H9 (cell line): Measurements from ENCODE around the gene GALNT9. TPM values are rescaled to one million over a fixed set of nuclear protein-coding genes. Genes with fewer than 3 reads are reported as not detected.

Experiments used
- DNase-seq: peaks from one replicate; pipeline ENCODE4 v3.0.0-alpha.2; 2017
- H2AFZ ChIP-seq: one replicate; pipeline ENCODE4 v1.6.1; 2013; ENCODE audit warnings: mild to moderate bottlenecking, low read length, control low read depth, moderate library complexity
- H2AK5ac ChIP-seq: 2 replicates; pipeline ENCODE4 v1.6.1; 2013; ENCODE audit warnings: low read length, control low read depth, mixed read lengths; ENCODE audit not compliant: insufficient read length
- H2BK120ac ChIP-seq: one replicate; pipeline ENCODE4 v1.6.1; 2013; ENCODE audit warnings: low read depth, mild to moderate bottlenecking, low read length, control low read depth, inconsistent platforms; ENCODE audit not compliant: poor library complexity, severe bottlenecking
- H2BK12ac ChIP-seq: 2 replicates; pipeline ENCODE4 v1.6.1; 2013; ENCODE audit warnings: low read length, control low read depth, mixed read lengths, low read depth; ENCODE audit not compliant: insufficient read length
- H2BK15ac ChIP-seq: 2 replicates; pipeline ENCODE4 v1.6.1; 2013; ENCODE audit warnings: low read depth, low read length, control low read depth
- H2BK20ac ChIP-seq: one replicate; pipeline ENCODE4 v1.6.1; 2013; ENCODE audit warnings: low read depth, mild to moderate bottlenecking, low read length, control low read depth, inconsistent platforms; ENCODE audit not compliant: poor library complexity, severe bottlenecking
- H2BK5ac ChIP-seq: 2 replicates; pipeline ENCODE4 v1.6.1; 2013; ENCODE audit warnings: low read length, control low read depth, mixed read lengths; ENCODE audit not compliant: insufficient read length
- H3K14ac ChIP-seq: 2 replicates; pipeline ENCODE4 v1.6.1; 2013; ENCODE audit warnings: low read length, control low read depth; ENCODE audit not compliant: insufficient read depth
- H3K18ac ChIP-seq: 2 replicates; pipeline ENCODE4 v1.6.1; 2013; ENCODE audit warnings: low read depth, mild to moderate bottlenecking, mixed read lengths, low read length, control low read depth; ENCODE audit not compliant: insufficient read length
- H3K23ac ChIP-seq: 2 replicates; pipeline ENCODE4 v1.6.1; 2013; ENCODE audit warnings: low read length, control low read depth, mixed read lengths, low read depth; ENCODE audit not compliant: insufficient read length
- H3K23me2 ChIP-seq: 2 replicates; pipeline ENCODE4 v1.6.1; 2013; ENCODE audit warnings: low read depth, mild to moderate bottlenecking, mixed read lengths, low read length, control low read depth; ENCODE audit not compliant: insufficient read length, poor library complexity, severe bottlenecking
- H3K27ac ChIP-seq: 2 replicates; pipeline ENCODE4 v1.5.1; 2013; ENCODE audit warnings: low read length, control low read depth, mixed read lengths, low read depth; ENCODE audit not compliant: insufficient read length
- H3K27me3 ChIP-seq: 2 replicates; pipeline ENCODE4 v1.6.1; 2013; ENCODE audit warnings: low read length, control low read depth, inconsistent platforms; ENCODE audit not compliant: insufficient read depth
- H3K4ac ChIP-seq: 2 replicates; pipeline ENCODE4 v1.6.1; 2013; ENCODE audit warnings: low read depth, mild to moderate bottlenecking, control low read depth, inconsistent platforms, low read length, moderate library complexity
- H3K4me1 ChIP-seq: 2 replicates; pipeline ENCODE4 v1.6.1; 2013; ENCODE audit warnings: low read length, control low read depth, inconsistent platforms; ENCODE audit not compliant: insufficient read depth
- H3K4me2 ChIP-seq: 2 replicates; pipeline ENCODE4 v1.6.1; 2013; ENCODE audit warnings: low read length, control low read depth, mixed read lengths; ENCODE audit not compliant: insufficient read length, insufficient read depth
- H3K56ac ChIP-seq: 2 replicates; pipeline ENCODE4 v1.6.1; 2013; ENCODE audit warnings: low read depth, mild to moderate bottlenecking, mixed read lengths, low read length, control low read depth; ENCODE audit not compliant: insufficient read length
- H3K79me1 ChIP-seq: 2 replicates; pipeline ENCODE4 v1.6.1; 2013; ENCODE audit warnings: low read depth, mild to moderate bottlenecking, moderate library complexity, low read length, control low read depth, inconsistent platforms; ENCODE audit not compliant: insufficient read depth, poor library complexity, severe bottlenecking
- H3K79me2 ChIP-seq: 2 replicates; pipeline ENCODE4 v1.6.1; 2013; ENCODE audit warnings: low read length, control low read depth, inconsistent platforms; ENCODE audit not compliant: insufficient read depth
- H3K9ac ChIP-seq: 2 replicates; pipeline ENCODE4 v1.6.1; 2013; ENCODE audit warnings: low read length, control low read depth, mixed read lengths; ENCODE audit not compliant: insufficient read length; ENCODE audit errors: extremely low read depth
- H3K9me3 ChIP-seq: one replicate; pipeline ENCODE4 v1.6.1; 2013; ENCODE audit warnings: low read depth, low read length, inconsistent platforms; ENCODE audit not compliant: control insufficient read depth
- H3T11ph ChIP-seq: one replicate; pipeline ENCODE4 v1.6.1; 2013; ENCODE audit warnings: mild to moderate bottlenecking, low read length, control low read depth, inconsistent platforms
- H4K20me1 ChIP-seq: one replicate; pipeline ENCODE4 v1.6.1; 2013; ENCODE audit not compliant: control insufficient read depth, insufficient read length, insufficient read depth
- H4K5ac ChIP-seq: 2 replicates; pipeline ENCODE4 v1.6.1; 2013; ENCODE audit warnings: low read depth, mild to moderate bottlenecking, mixed read lengths, low read length, control low read depth; ENCODE audit not compliant: insufficient read length
- H4K8ac ChIP-seq: replicated peaks from 2 replicates; pipeline ENCODE4 v1.6.1; 2013; ENCODE audit warnings: low read length, control low read depth, mixed read lengths, low read depth; ENCODE audit not compliant: insufficient read length
- H4K91ac ChIP-seq: 2 replicates; pipeline ENCODE4 v1.6.1; 2013; ENCODE audit warnings: low read depth, mild to moderate bottlenecking, moderate library complexity, mixed read lengths, low read length, control low read depth; ENCODE audit not compliant: insufficient read length
- H3K27ac Mint-ChIP-seq, 3 experiments: 2 replicates in 2 of 3; 3 replicates in 1 of 3; pipeline ENCODE4 v1.8.0; 2020 to 2021; ENCODE audit warnings: mixed read lengths in 3 of 3, mild to moderate bottlenecking in 1 of 3, moderate library complexity in 1 of 3
- H3K27me3 Mint-ChIP-seq: 2 replicates; pipeline ENCODE4 v1.8.0; 2021; ENCODE audit warnings: low read depth, mild to moderate bottlenecking, moderate library complexity, mixed read lengths
- H3K36me3 Mint-ChIP-seq, 3 experiments: 2 replicates in 2 of 3; 3 replicates in 1 of 3; pipeline ENCODE4 v1.8.0; 2020 to 2021; ENCODE audit warnings: low read depth in 3 of 3, mixed read lengths in 3 of 3; ENCODE audit not compliant: insufficient read depth in 1 of 3
- H3K4me1 Mint-ChIP-seq, 2 experiments: 2 replicates each; pipeline ENCODE4 v1.8.0; 2020; ENCODE audit warnings: mixed read lengths in 2 of 2
- H3K4me3 Mint-ChIP-seq, 2 experiments: 2 replicates in 1 of 2; 3 replicates in 1 of 2; pipeline ENCODE4 v1.8.0; 2020 to 2021; ENCODE audit warnings: mild to moderate bottlenecking in 2 of 2, mixed read lengths in 2 of 2, moderate library complexity in 1 of 2
- H3K9me3 Mint-ChIP-seq, 2 experiments: 2 replicates in 1 of 2; 3 replicates in 1 of 2; pipeline ENCODE4 v1.8.0; 2020; ENCODE audit warnings: mild to moderate bottlenecking in 2 of 2, mixed read lengths in 2 of 2, moderate library complexity in 1 of 2
- whole genome bisulfite sequencing: extraction: QIAGEN DNeasy Blood & Tissue Kit; methylation state at CpG from one replicate; pipeline ENCODE4 v1.1.7; 2013; ENCODE audit warnings: missing lambda C conversion rate, low lambda C conversion rate, mixed read lengths; ENCODE audit not compliant: insufficient read length; ENCODE audit errors: extremely low coverage; 5-methylcytosine and 5-hydroxymethylcytosine counted together
- total RNA-seq: library from RNA; stranded (reverse); gene quantifications from 2 replicates; pipeline ENCODE4 v1.2.1, GENCODE V29; 2021
- TF ChIP-seq, protein P1 (sequence below): fragments of 200-600 bp; sonication (generic); conservative IDR thresholded peaks from 3 replicates; pipeline ENCODE4 v1.8.0; 2021; ENCODE audit warnings: antibody characterized with exemption, mild to moderate bottlenecking

GALNT9 gene
- total RNA-seq, 1 experiment from 2014 or later = 0.35 TPM

DNA sequence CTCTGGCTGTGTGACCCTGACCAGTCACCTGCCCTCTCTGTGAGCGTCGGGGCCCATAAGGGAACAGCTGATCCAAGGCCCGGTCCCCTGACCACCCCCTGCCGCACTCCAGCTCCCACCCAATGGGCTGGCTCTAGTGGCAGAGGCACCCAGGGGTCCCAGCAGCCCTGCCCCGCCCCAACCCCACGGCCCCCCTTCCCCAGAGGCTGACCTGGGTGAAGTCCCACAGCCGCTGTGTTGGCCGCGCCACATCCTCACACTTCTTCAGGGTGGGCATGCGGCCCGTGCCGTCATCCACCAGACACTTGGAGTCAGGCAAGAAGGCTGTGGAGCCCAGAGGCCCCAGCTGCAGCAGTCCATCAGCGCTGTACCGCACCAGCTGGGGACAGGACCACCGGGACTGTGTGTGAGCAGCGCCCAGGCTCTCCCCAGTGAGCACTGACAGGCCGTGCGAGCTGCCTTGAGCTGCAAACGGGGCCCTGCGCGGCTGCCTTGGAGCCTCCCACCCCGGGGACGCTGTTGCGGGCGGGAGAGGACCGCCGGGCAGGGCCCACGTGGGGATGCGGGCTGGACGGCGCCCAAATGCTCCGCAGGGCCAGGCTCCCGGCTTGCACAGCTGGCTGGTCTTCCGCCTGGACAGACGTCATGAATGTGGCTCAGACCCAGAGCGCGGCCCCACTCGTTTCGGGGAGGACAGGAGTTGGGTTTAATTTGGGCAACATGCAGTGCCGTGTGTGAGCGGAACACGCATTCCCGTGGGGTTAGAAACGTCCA, 131.6 kb downstream of the GALNT9 start:
- H3K56ac ChIP-seq = no peak overlapping the region
- Mint-ChIP-seq H3K36me3 (peaks cover 4 to 12% (median 9%) of the 10 kb centered on the region in 3 experiments; a peak in 5 of 7 replicates), H3K4me3 (no peak overlapping the region), H3K27me3 (peaks cover 80% of the 10 kb centered on the region), H3K27ac (no peak overlapping the region), H3K4me1 (no peaks in the 10 kb centered on the region), H3K9me3 (peaks cover 14 to 16% of the 10 kb centered on the region in 2 experiments)
- no peak overlapping the region for H3K4ac ChIP-seq
- no peak overlapping the region for H2AK5ac ChIP-seq
- H2BK12ac ChIP-seq = no peak overlapping the region
- no peak overlapping the region for H2BK5ac ChIP-seq
- H3K27ac ChIP-seq = no peak overlapping the region
- H2BK20ac ChIP-seq = no peak overlapping the region
- no peak overlapping the region for H3T11ph ChIP-seq
- H3K9me3 ChIP-seq = peaks cover 8% of the 10 kb centered on the region
- H4K20me1 ChIP-seq = no peaks in the 10 kb centered on the region
- H3K14ac ChIP-seq = no peak overlapping the region
- no peak overlapping the region for H4K8ac ChIP-seq
- no peak overlapping the region for H3K4me2 ChIP-seq
- no peaks in the 10 kb centered on the region for H3K79me2 ChIP-seq
- H4K91ac ChIP-seq = no peak overlapping the region
- no peak overlapping the region for H2BK120ac ChIP-seq
- no CpG with 5 or more reads among the region's 44 CpGs for WGBS
- no peaks in the 10 kb centered on the region for H3K4me1 ChIP-seq
- H2AFZ ChIP-seq = no peak overlapping the region
- H3K23me2 ChIP-seq = no peaks in the 10 kb centered on the region
- H3K79me1 ChIP-seq = no peaks in the 10 kb centered on the region
- no peak overlapping the region for H4K5ac ChIP-seq
- no peak overlapping the region for H3K9ac ChIP-seq
- no peak overlapping the region for H2BK15ac ChIP-seq
- H3K23ac ChIP-seq = no peak overlapping the region
- H3K18ac ChIP-seq = no peak overlapping the region
- no peaks in the 10 kb centered on the region; the same call in 1 of the 2 replicates for H3K27me3 ChIP-seq
- TF ChIP-seq, protein P1, sequence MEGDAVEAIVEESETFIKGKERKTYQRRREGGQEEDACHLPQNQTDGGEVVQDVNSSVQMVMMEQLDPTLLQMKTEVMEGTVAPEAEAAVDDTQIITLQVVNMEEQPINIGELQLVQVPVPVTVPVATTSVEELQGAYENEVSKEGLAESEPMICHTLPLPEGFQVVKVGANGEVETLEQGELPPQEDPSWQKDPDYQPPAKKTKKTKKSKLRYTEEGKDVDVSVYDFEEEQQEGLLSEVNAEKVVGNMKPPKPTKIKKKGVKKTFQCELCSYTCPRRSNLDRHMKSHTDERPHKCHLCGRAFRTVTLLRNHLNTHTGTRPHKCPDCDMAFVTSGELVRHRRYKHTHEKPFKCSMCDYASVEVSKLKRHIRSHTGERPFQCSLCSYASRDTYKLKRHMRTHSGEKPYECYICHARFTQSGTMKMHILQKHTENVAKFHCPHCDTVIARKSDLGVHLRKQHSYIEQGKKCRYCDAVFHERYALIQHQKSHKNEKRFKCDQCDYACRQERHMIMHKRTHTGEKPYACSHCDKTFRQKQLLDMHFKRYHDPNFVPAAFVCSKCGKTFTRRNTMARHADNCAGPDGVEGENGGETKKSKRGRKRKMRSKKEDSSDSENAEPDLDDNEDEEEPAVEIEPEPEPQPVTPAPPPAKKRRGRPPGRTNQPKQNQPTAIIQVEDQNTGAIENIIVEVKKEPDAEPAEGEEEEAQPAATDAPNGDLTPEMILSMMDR = no peak
- no peak for DNase-seq
